ENCODE measurements around the gene SLC26A2.

The SLC26A2 gene

GRCh38 chr5:149962601-149963300 lies 2.2 kb downstream of the SLC26A2 start:
- DNase-seq, result peak in 1 of 2 experiments; percentile 18

- DNase-seq, result no peak
These were observed 3.2 kb downstream of the SLC26A2 start for GRCh38 chr5:149963729-149964128.

GRCh38 chr5:149966946-149967345 lies 6.4 kb downstream of the SLC26A2 start:
- no peak for DNase-seq

- peak in 1 of 2 experiments; percentile 4 for DNase-seq
These were observed 8.8 kb downstream of the SLC26A2 start for GRCh38 chr5:149969181-149969930.

- DNase-seq, result no peak
These were observed 14.9 kb downstream of the SLC26A2 start for GRCh38 chr5:149975409-149975808.

- no peak for DNase-seq
These were observed 19.3 kb downstream of the SLC26A2 start for GRCh38 chr5:149979896-149980295.

- no peak for DNase-seq
These were observed 20.6 kb downstream of the SLC26A2 start for GRCh38 chr5:149981206-149981605.

GRCh38 chr5:149982505-149982904 lies 21.9 kb downstream of the SLC26A2 start:
- no peak for DNase-seq

DNA sequence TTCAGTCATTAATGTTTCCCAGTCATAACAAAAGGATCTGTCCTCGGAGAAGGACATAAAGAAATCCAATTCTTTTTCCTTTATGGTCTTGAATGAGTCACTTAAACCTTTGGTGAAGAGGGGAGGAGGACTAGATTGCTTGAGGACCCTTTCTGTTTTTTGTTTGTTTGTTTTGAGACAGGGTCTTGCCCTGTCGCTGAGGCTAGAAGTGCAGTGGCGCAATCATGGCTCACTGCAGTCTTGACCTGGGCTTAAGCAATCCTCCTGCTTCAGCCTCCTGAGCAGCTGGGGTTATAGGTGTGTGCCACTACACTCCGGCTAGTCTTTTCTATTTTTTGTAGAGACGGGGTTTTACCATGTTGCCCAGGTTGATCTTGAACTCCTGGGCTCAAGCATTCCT lies 27.6 kb downstream of the SLC26A2 start:
- DNase-seq, result no peak

- DNase-seq, result peak; percentile 67 to 72
These were observed 30.2 kb downstream of the SLC26A2 start for GRCh38 chr5:149990518-149991376.

DNA sequence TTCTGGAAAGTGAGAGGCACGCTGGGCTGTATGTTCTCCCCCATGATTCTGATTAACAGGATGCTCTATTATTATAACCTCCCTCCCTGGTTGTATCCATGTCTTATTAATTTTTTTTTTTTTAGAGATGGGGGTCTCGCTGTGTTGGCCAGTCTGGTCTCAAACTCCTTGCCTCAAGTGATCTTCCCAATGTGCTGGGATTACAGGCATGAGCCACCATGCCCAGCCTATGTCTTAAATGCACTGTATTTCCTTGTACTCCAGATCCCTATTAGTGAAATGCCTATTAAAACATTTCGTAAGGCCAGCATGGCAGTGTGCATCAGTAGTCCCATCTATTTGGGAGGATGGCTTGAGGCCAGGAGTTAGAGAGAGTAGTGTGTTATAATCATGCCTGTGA lies 32.9 kb downstream of the SLC26A2 start:
- no peak for DNase-seq

- DNase-seq, result no peak
These were observed 35.0 kb downstream of the SLC26A2 start for GRCh38 chr5:149995385-149996204.

DNA sequence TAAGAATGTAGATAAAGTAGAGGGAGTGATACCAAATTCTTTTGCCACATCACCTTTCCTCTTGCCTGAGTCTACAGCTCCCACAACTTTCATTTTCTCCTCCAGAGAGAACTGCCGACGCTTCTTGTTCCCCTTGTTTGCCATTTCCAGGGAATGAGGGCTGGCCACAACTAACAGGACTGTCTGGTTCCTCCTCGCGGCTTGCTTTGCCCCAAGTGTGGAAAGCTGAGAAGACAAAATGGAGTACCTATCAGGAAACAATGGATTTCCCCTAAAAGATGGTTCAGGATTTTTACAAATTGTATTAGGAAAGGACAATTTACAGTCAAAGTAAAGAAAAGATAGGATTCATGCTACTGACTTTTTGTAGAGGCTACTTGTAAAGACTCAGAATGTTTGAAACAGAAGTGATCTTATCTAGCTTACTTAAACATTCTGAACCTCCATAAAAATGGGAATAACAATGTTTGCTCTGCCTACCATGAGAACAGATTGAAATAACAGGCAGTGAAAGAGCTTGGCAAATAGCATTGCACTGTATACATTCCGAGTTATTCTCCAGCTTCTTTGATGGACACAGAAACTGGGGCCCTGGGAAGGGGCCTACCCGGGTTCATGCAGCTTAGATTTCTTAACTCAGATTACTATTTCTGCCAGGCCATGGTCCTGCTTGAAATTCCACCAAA lies 35.8 kb downstream of the SLC26A2 start:
- DNase-seq, result no peak

DNA sequence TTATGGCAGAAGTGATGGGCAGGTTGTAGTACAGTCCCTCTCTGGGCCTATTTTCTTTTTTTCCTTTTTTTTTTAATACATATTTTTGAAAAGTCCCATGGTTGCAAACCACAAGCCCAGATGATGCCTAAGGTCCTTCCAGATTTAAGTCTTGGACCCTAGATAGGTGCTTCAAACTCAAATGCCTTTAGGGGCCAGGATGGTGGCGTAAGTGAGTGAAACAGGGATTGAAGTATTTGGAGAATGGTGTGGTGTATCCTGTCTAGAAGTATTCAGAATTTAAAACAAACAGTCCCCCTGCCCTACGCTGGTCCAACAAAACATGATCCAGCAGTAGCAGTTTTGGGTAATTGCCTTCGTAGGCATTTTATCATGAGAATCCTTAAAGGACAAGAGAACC lies 37.7 kb downstream of the SLC26A2 start:
- no peak for DNase-seq

DNA sequence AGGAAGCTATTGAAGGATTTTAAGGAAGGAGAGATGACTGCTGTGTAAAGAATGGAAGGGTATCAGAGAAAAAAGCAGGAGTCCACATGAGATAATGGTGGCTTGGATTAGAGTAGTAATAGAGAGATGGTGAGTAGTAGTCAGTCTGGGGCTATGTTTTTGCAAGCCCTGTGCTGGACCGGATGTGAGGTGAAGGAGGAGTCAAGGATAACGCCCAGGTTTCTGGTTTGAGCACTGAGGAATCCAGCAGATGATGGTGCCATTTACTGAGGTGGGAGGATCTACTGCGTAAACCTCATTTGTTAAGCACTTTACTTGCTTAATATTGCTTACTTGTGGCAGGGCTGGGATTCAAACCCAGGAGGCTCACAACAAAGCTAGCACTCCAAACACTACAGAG lies 38.8 kb downstream of the SLC26A2 start:
- DNase-seq, result no peak

- no peak for DNase-seq
These were observed 39.3 kb downstream of the SLC26A2 start for GRCh38 chr5:149999866-150000255.

- DNase-seq, result peak; percentile 84 to 92
These were observed 39.9 kb downstream of the SLC26A2 start, which contains the start of the genes HMGXB3 and TIGD6 for GRCh38 chr5:150000256-150000989. TSS of gene HMGXB3 (plus strand) at chr5:150000739. CDS start at chr5:150004853, 4,114 bp downstream. TSS of gene TIGD6 (minus strand) at chr5:150000654. CDS start at chr5:149996348, 4,306 bp downstream.

DNA sequence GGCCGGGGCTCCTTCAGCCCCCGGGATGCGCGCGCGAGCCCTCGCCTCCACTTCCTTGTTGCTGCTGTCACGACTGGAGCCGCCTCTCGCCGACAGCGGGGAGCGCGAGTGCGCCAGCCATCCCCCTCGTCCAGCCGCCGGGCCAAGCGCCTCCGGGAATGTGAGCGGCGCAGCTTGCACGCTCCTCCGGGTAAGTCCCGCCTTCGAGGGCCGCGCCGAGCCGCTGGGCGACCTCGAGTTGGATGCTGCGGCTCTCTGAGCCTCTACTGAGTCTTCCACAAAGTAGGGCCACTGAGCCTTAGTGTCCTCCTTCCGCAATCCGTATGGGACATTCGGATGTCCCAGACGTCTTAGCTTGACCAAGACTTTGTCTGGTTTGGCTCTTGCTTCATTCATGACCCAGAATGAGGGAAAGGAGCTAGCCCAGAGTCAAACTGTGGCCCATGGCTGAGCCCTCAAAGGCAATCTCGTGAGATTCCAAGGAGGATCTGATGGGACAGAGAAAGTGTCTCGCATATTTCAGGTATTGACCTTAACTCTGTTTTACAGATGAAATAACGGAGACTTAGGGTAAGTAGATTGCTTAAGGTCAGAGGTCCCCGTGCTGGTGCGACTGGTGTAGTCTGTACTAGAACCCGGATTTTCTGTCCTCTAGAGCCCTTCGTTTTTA lies 40.6 kb downstream of the SLC26A2 start:
- no peak for DNase-seq

GRCh38 chr5:150001660-150002486 lies 41.3 kb downstream of the SLC26A2 start:
- DNase-seq, result peak; percentile 17 to 61
